Prostate gland (tissue), 2 donors: ENCODE measurements around the gene SPNS3.

Experiments used
- CTCF ChIP-seq, 4 experiments: fragments of 200-600 bp in 2 of 4; fragments of 450-650 bp in 2 of 4; sonication (generic) in 2 of 4; IDR thresholded peaks; 1 replicate in 3 of 4; 2 replicates in 1 of 4; pipeline ENCODE4 v1.5.1; 2016 to 2019; ENCODE audit warnings: antibody characterized with exemption in 4 of 4, mild to moderate bottlenecking in 2 of 4, moderate library complexity in 2 of 4
- POLR2AphosphoS5 ChIP-seq: sonication (generic); formaldehyde crosslinking; IDR thresholded peaks from one replicate; pipeline ENCODE4 v1.6.1; 2017; ENCODE audit warnings: antibody characterized with exemption

- TF ChIP-seq CTCF (IDR thresholded peaks at IDR 0.05): no peak
- no peak for TF ChIP-seq POLR2AphosphoS5
Measured at GRCh38 chr17:4475001-4475400, 41.3 kb downstream of the SPNS3 start.
